ENCODE results near the gene CNTNAP2. TPM values are rescaled to one million over a fixed set of nuclear protein-coding genes. Genes with fewer than 3 reads are reported as not detected.

The CNTNAP2 gene
- total and polyA plus RNA-seq, 8 donors = 0.09 to 1.1 (median 0.38) TPM

GRCh38 chr7:146741911-146742310 lies 625.3 kb downstream of the CNTNAP2 start:
- no peak for ATAC-seq
- H3K4me3 ChIP-seq = no peak overlapping the region
- intact Hi-C loops (cut with DNase I) = no loop called here

GRCh38 chr7:146754385-146754784 lies 637.8 kb downstream of the CNTNAP2 start:
- FAIRE-seq (no peak), DNase-seq (no peak), ATAC-seq (no peak)
- Histone ChIP-seq H3K27ac (no peak overlapping the region), H3K9me3 (no peaks in the 10 kb centered on the region), H3K4me1 (no peaks in the 10 kb centered on the region), H3K4me3 (no peak overlapping the region), H3K36me3 (no peaks in the 10 kb centered on the region), H3K27me3 (no peaks in the 10 kb centered on the region)
- intact Hi-C loops (cut with DNase I) = no loop called here
- no peak for TF ChIP-seq CTCF (IDR thresholded peaks at IDR 0.05)
- WGBS, 2 donors = 39 to 58% methylated on average over 1 of the region's 1 CpG

More at GRCh38 chr7:146741911-146742310, 625.3 kb downstream of the CNTNAP2 start:
- Histone ChIP-seq H3K9me3 (no peaks in the 10 kb centered on the region), H3K36me3 (no peaks in the 10 kb centered on the region), H3K4me1 (no peaks in the 10 kb centered on the region), H3K27me3 (no peaks in the 10 kb centered on the region), H3K27ac (no peak overlapping the region)
- DNase-seq (no peak), FAIRE-seq (no peak)
- no peak for TF ChIP-seq CTCF (IDR thresholded peaks at IDR 0.05)

GRCh38 chr7:146755585-146755984 lies 639.0 kb downstream of the CNTNAP2 start:
- H3K4me3 ChIP-seq = no peak overlapping the region
- no peak for TF ChIP-seq CTCF (IDR thresholded peaks at IDR 0.05)
- no peaks in the 10 kb centered on the region for H3K9me3 ChIP-seq
- ATAC-seq (no peak), DNase-seq (no peak), FAIRE-seq (no peak)
- 75 to 88% methylated on average over 2 of the region's 2 CpGs for WGBS, 2 donors
- H3K36me3 ChIP-seq = no peaks in the 10 kb centered on the region
- intact Hi-C loops (cut with DNase I) = no loop called here
- no peaks in the 10 kb centered on the region for H3K27me3 ChIP-seq
- H3K27ac ChIP-seq = no peak overlapping the region
- H3K4me1 ChIP-seq = no peaks in the 10 kb centered on the region

GRCh38 chr7:146764458-146764857 lies 647.9 kb downstream of the CNTNAP2 start:
- WGBS, 2 donors = 78 to 81% methylated on average over 3 of the region's 3 CpGs
- TF ChIP-seq CTCF (IDR thresholded peaks at IDR 0.05) = no peak

GRCh38 chr7:146768957-146769356 lies 652.4 kb downstream of the CNTNAP2 start:
- no peaks in the 10 kb centered on the region for H3K27me3 ChIP-seq
- peaks cover 0 to 4% (median 0%) of the 10 kb centered on the region in 3 donors for H3K4me1 ChIP-seq
- DNase-seq (peak in 1 of 6 donors; percentile 13), ATAC-seq (peak; percentile 91 to 99 (median 92)), FAIRE-seq (no peak)
- intact Hi-C loops (cut with DNase I) = no loop called here
- no peaks in the 10 kb centered on the region for H3K9me3 ChIP-seq
- 28 to 35% methylated on average over 3 of the region's 3 CpGs for WGBS, 2 donors
- no peaks in the 10 kb centered on the region for H3K36me3 ChIP-seq
- H3K4me3 ChIP-seq = no peak overlapping the region
- no peak overlapping the region for H3K27ac ChIP-seq
- TF ChIP-seq CTCF (IDR thresholded peaks at IDR 0.05) = no peak

More at GRCh38 chr7:146764458-146764857, 647.9 kb downstream of the CNTNAP2 start:
- Histone ChIP-seq H3K27me3 (no peaks in the 10 kb centered on the region), H3K9me3 (no peaks in the 10 kb centered on the region), H3K36me3 (no peaks in the 10 kb centered on the region), H3K4me1 (peaks cover 0 to 4% (median 0%) of the 10 kb centered on the region in 3 donors), H3K27ac (no peak overlapping the region), H3K4me3 (no peak overlapping the region)
- intact Hi-C loops (cut with DNase I) = no loop called here
- DNase-seq (no peak), ATAC-seq (no peak), FAIRE-seq (peak; percentile 51)
